HCT116 (cell line): ENCODE measurements around the gene NEDD4L. TPM values are rescaled to one million over a fixed set of nuclear protein-coding genes. Genes with fewer than 3 reads are reported as not detected.
A peak's percentile ranks its signal among the peaks of the same experiment; 100 is the strongest.

ENCODE experiments used
- ATAC-seq: fragments of 200-7000 bp; cut with Tn5 transposase; 2 replicates; pipeline ENCODE4 v1.9.1; 2020; ENCODE audit warnings: mild to moderate bottlenecking, moderate library complexity
- BruUV-seq: library from RNA; stranded (reverse); fragments of 400-500 nt; replicated peaks from 2 replicates; lab custom pipeline; 2021; lab: Mats Ljungman, UMichigan
- CTCF ChIA-PET: fragments of 300-600 bp; sonication (Branson Sonifier 250); formaldehyde crosslinking; loops from one replicate; lab custom pipeline; 2021; ENCODE audit warnings: antibody characterized with exemption; lab: Charles Lee
- POLR2A ChIA-PET: fragments of 300-600, 350-600 bp; sonication (Branson Sonifier 250); formaldehyde crosslinking; loops from one replicate; lab custom pipeline; 2021; ENCODE audit warnings: antibody characterized with exemption; lab: Charles Lee
- RAD21 ChIA-PET, 2 experiments: fragments of 300-600 bp; sonication (Branson Sonifier 250); formaldehyde crosslinking; loops; one replicate each; lab custom pipeline; 2023; ENCODE audit warnings: low total read pairs in 2 of 2; ENCODE audit not compliant: uncharacterized antibody in 2 of 2, unreplicated experiment in 2 of 2, low non-redundant PET in 1 of 2; lab: Charles Lee
- DNase-seq: peaks from one replicate; pipeline ENCODE4 v3.0.0-alpha.2; 2010; ENCODE audit warnings: low read depth, low spot score
- H2AFZ ChIP-seq: fragments of 200-600 bp; shearing (Covaris generic), sonication (generic); 2 replicates; pipeline ENCODE4 v1.6.1; 2017; ENCODE audit warnings: low read depth, mixed run types, mixed read lengths, antibody characterized with exemption, low read length; ENCODE audit not compliant: poor library complexity, severe bottlenecking
- H3K27ac ChIP-seq: 2 replicates; pipeline ENCODE4 v1.5.1; 2012; ENCODE audit warnings: low read depth, low read length
- H3K27me3 ChIP-seq: fragments of 200-600 bp; sonication (generic); 2 replicates; pipeline ENCODE4 v1.6.1; 2016; ENCODE audit warnings: mixed run types, low read length, mixed read lengths; ENCODE audit not compliant: insufficient read depth
- H3K36me3 ChIP-seq, 2 experiments: fragments of 200-500 bp in 1 of 2; fragments of 200-600 bp in 1 of 2; sonication (Bioruptor generic) in 1 of 2; sonication (generic) in 1 of 2; 2 replicates each; pipeline versions ENCODE4 v1.5.1 to v1.6.1; 2014 to 2016; ENCODE audit warnings: low read length in 2 of 2, inconsistent platforms in 1 of 2, mixed read lengths in 1 of 2, mixed run types in 1 of 2; ENCODE audit not compliant: insufficient read depth in 2 of 2, control insufficient read depth in 1 of 2
- H3K4me1 ChIP-seq, 2 experiments: fragments of 200-600 bp in 1 of 2; sonication (generic) in 1 of 2; 2 replicates each; pipeline versions ENCODE4 v1.5.1 to v1.6.1; 2012 to 2017; ENCODE audit warnings: low read length in 2 of 2, inconsistent platforms in 1 of 2, mild to moderate bottlenecking in 1 of 2, mixed read lengths in 1 of 2, mixed run types in 1 of 2, moderate library complexity in 1 of 2; ENCODE audit not compliant: insufficient read depth in 2 of 2, control insufficient read depth in 1 of 2
- H3K4me2 ChIP-seq: fragments of 200-600 bp; sonication (generic); 2 replicates; pipeline ENCODE4 v1.6.1; 2017; ENCODE audit warnings: mixed run types, low read length, mixed read lengths
- H3K4me3 ChIP-seq, 2 experiments: fragments of 200-600 bp in 1 of 2; sonication (generic) in 1 of 2; replicated peaks in 1 of 2; 2 replicates each; pipeline ENCODE4 v1.5.1; 2011 to 2016; ENCODE audit warnings: low read length in 2 of 2, control low read depth in 1 of 2, low read depth in 1 of 2, mild to moderate bottlenecking in 1 of 2, mixed read lengths in 1 of 2, mixed run types in 1 of 2
- H3K79me2 ChIP-seq: fragments of 200-600 bp; sonication (generic); 2 replicates; pipeline ENCODE4 v1.6.1; 2017; ENCODE audit warnings: mild to moderate bottlenecking, mixed run types, low read length, moderate library complexity, mixed read lengths; ENCODE audit not compliant: insufficient read depth
- H3K9ac ChIP-seq: fragments of 200-600 bp; sonication (generic); 2 replicates; pipeline ENCODE4 v1.6.1; 2016; ENCODE audit warnings: low read length, mixed read lengths
- H3K9me2 ChIP-seq: fragments of 200-600 bp; sonication (generic), shearing (Covaris generic); 2 replicates; pipeline ENCODE4 v1.6.1; 2017; ENCODE audit warnings: mixed run types, mild to moderate bottlenecking, moderate library complexity; ENCODE audit not compliant: insufficient read depth
- H3K9me3 ChIP-seq, 2 experiments: fragments of 200-500 bp in 1 of 2; fragments of 200-600 bp in 1 of 2; sonication (Bioruptor generic) in 1 of 2; sonication (generic) in 1 of 2; 2 replicates each; pipeline ENCODE4 v1.6.1; 2014 to 2017; ENCODE audit warnings: low read length in 2 of 2, mixed read lengths in 2 of 2, inconsistent platforms in 1 of 2, low read depth in 1 of 2, mild to moderate bottlenecking in 1 of 2, mixed run types in 1 of 2, moderate library complexity in 1 of 2; ENCODE audit not compliant: control insufficient read depth in 1 of 2, insufficient read depth in 1 of 2
- H4K20me1 ChIP-seq: fragments of 200-600 bp; sonication (generic), shearing (Covaris generic); 2 replicates; pipeline ENCODE4 v1.6.1; 2017; ENCODE audit warnings: mixed run types, mild to moderate bottlenecking, moderate library complexity; ENCODE audit not compliant: insufficient read depth
- ATF3 ChIP-seq: IDR thresholded peaks from 2 replicates; pipeline ENCODE4 v1.6.1; 2012
- CBX3 ChIP-seq: IDR thresholded peaks from 2 replicates; pipeline ENCODE4 v1.6.1; 2012; ENCODE audit warnings: low read depth
- CEBPB ChIP-seq: IDR thresholded peaks from 2 replicates; pipeline ENCODE4 v1.6.1; 2012; ENCODE audit warnings: low read depth
- CTCF ChIP-seq, 3 experiments: fragments of 200-600 bp in 1 of 3; sonication (generic) in 1 of 3; IDR thresholded peaks in 2 of 3; conservative IDR thresholded peaks in 1 of 3; 2 replicates each; pipeline ENCODE4 v1.5.1; 2012 to 2017; ENCODE audit warnings: low read depth in 2 of 3, low read length in 2 of 3, antibody characterized with exemption in 1 of 3, borderline replicate concordance in 1 of 3, control low read depth in 1 of 3, mild to moderate bottlenecking in 1 of 3, mixed read lengths in 1 of 3, mixed run types in 1 of 3, moderate library complexity in 1 of 3; ENCODE audit not compliant: insufficient read depth in 1 of 3
- EZH2phosphoT487 ChIP-seq: fragments of 200-600 bp; IDR thresholded peaks from 2 replicates; pipeline ENCODE4 v1.6.1; 2018; ENCODE audit warnings: antibody characterized with exemption, borderline replicate concordance
- REST ChIP-seq: IDR thresholded peaks from 2 replicates; pipeline ENCODE4 v1.6.1; 2012; ENCODE audit warnings: low read depth
- SP1 ChIP-seq: IDR thresholded peaks from 2 replicates; pipeline ENCODE4 v1.6.1; 2012; ENCODE audit warnings: low read depth
- ZNF274 ChIP-seq: fragments of 200-500 bp; sonication (Bioruptor generic); IDR thresholded peaks from 2 replicates; pipeline ENCODE4 v1.6.1; 2014; ENCODE audit warnings: mild to moderate bottlenecking, low read depth, low read length, inconsistent platforms
- intact Hi-C: fragments of 100-400 bp; cut with micrococcal nuclease; formaldehyde crosslinking; loops from 2 replicates; pipeline ENCODE4 v1.10.0; 2022
- total RNA-seq: library from RNA; stranded (reverse); gene quantifications from one replicate; pipeline ENCODE4 v1.2.1, GENCODE V29; 2021; ENCODE audit not compliant: unreplicated experiment

The NEDD4L gene
- total RNA-seq, 1 experiment from 2014 or later = 41.5 TPM

- TF ChIP-seq REST (no peak), ATF3 (no peak)
- TF ChIP-seq, all 23 proteins: peak for 9
These were observed 225.9 kb downstream of the NEDD4L start (continued) for GRCh38 chr18:58269931-58270330.

- H3K4me1 ChIP-seq = peaks cover 50 to 56% of the 10 kb centered on the region in 2 experiments
- H3K79me2 ChIP-seq = no peaks in the 10 kb centered on the region
- peak overlapping the region; percentile 69 for H3K4me2 ChIP-seq
- no peak overlapping the region for H2AFZ ChIP-seq
- DNase-seq (no peak), ATAC-seq (peak; percentile 34)
- POLR2A ChIA-PET = no interaction called here
- H3K27me3 ChIP-seq = no peaks in the 10 kb centered on the region
- no TSS peak for BruUV-seq
- CTCF ChIA-PET = no interaction called here
- H3K9ac ChIP-seq = no peak overlapping the region; the same call in 1 of the 2 replicates
- intact Hi-C loops = no loop called here
- H3K4me3 ChIP-seq = peak overlapping the region in 1 of 2 experiments; percentile 16; a peak in 2 of 4 replicates
- no peaks in the 10 kb centered on the region for H4K20me1 ChIP-seq
- TF ChIP-seq CBX3 (no peak), SP1 (no peak), ATF3 (no peak), CTCF (IDR thresholded peaks at IDR 0.05 in 2 of 3, conservative IDR thresholded peaks at IDR 0.05 in 1 of 3; ENCODE audit: borderline replicate concordance in 1 of 3, insufficient read depth in 1 of 3, low read depth in 2 of 3, low read length in 2 of 3) (no peak), ZNF274 (no peak), REST (no peak), CEBPB (no peak), EZH2phosphoT487 (no peak)
- H3K9me2 ChIP-seq = no peaks in the 10 kb centered on the region
- no peaks in the 10 kb centered on the region for H3K9me3 ChIP-seq
- no peaks in the 10 kb centered on the region for H3K36me3 ChIP-seq
- RAD21 ChIA-PET = no interaction called here
- peak overlapping the region; percentile 47 for H3K27ac ChIP-seq
These were observed 226.4 kb downstream of the NEDD4L start for GRCh38 chr18:58270396-58270795.
